NK-92 treated with Interleukin-12 subunit alpha and Interleukin-12 subunit beta, amount 100 ng/mL, for 24 hours (cell line): Measurements from ENCODE around the gene SYK.

ENCODE experiments used
- DNase-seq: peaks from one replicate; lab custom pipeline; 2025; lab: John Stamatoyannopoulos, UW

SYK gene

DNA sequence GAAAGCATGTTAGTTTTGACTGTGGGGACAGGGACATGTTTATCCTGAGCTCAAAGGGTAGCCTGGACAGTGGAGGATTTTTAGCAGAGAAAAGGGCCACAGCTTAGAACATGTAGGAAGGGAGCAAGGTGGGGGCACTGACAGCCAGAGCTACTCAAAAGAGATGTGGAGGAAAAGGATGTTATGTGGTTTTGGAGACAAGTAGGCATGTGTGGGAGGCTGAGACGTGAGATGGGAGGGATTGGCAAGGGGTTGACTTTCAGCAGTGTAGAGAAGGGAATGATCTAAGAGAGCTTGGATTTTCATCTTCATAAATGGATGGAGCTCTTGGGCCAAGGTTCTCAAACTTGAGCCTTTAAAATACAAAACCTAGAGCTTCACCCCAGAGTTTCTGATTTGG is 24.0 kb downstream of the SYK start:
- DNase-seq = no peak

- no peak for DNase-seq
Measured at GRCh38 chr9:90826326-90827020, 24.9 kb downstream of the SYK start.

DNA sequence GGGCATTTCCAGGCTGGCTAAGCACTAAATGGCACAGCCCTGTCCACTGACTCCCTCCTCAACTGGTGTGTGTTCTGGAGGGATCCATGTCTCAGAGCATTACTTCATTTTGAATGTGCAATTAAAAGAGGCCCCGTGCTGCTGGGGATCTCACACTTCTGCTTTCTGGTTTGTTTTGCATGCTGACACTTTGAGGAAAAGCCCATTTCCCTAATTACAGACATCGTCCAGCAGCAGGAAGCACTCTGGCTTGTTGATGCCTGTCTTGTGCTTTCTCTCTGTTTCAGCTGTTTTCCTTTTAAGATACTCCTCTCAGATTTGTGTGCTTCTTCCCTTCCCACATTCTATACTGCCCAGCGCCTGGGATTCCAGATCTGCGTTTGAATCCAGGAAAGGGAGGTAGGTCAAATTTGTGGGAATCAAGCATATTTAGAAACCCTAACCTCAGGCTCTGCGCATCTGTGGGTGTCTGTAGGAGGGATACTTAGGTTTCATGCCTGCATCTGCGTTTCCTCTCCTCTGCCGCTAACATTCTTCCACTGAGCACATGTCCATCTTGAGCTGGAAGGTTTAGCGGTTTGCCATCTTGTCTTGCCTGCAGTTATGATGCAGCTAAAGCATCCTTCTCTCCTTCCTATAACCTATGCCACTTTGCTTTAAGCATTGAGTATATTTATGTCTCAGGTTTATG is 25.7 kb downstream of the SYK start:
- DNase-seq = no peak

- no peak for DNase-seq
Measured at GRCh38 chr9:90830051-90830450, 28.4 kb downstream of the SYK start.

DNA sequence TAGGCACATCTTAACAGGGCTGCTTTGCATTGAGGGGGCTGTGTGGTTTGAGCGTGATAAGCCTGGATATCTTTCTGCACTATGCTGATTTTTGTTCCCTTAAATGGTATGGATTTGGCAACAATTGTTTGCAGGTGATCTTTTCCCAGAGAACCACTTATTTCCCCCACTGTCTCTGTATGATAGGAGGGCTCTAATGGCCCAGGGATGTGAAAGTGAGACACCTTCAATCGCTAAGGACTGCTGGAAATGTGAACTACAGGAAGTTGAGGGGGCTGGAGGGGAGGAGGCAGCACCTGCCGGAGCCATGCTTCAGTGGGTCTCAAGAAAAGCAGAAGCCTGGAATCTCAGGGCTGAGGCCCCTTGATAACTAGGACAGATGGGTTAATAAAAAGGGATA is 29.4 kb downstream of the SYK start:
- no peak for DNase-seq

- DNase-seq = no peak
Measured at GRCh38 chr9:90832261-90832660, 30.6 kb downstream of the SYK start.

DNA sequence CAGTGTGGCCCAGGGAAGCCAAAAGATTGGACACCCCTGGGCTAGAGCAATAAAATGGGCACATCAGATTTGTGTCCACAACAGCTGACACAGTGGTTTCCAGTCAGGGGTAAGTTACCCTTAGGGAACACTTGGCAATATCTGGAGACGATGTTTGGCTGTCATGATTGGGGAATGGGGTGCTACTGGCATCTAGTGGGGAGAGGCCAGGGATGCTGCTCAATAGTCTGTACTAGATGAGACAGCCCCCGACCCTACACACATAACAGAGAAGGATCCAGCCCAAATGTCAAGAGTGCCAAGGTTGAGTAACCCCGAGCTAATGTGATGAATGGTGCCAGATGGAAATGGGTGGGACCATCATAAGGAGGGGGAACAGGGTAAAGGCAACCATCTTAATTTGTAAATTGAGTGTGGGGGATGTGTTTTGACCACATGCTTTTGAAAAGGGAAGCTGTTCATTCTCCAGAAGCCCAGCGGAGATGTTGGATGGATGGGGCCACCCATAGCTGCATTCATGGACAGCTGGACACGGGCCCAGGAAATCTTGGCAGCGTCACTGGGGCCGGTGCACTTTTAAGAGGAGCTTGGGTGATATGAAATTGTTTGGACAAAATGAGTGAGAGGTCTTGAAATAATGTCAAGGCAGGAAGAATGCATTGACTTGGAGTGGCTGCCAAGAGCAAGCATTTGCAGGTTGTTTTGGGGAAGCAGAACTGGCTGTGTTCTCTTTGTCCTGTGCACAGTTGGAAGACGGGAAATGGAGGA is 33.4 kb downstream of the SYK start:
- no peak for DNase-seq

DNA sequence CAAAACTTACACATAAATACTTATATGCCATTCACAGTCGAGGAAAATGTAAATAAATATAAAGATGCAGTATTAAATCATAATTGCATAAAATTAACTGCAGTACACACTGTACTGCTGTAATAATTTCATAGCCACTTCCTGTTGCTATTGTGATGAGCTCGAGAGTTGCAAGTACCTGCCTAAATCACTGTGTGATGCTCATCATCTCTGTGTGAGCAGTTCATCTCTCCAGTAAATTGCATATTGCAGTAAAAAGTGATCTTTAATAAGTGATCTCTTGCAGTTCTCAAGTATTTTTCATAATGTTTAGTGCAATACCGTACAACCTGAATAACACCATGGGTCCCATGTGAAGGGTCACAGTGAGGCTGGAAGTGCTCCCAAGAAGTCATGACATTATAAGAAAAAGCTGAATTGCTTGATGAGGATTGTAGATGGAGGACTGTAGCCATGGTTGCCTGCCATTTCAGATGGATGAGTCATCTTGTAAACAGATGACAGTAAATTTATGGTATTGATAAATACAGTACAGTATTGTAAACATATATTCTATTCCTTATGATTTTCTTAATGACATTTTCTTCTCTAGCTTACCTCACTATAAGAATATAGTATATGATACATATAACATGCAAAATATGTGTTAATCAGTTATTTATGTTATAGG is 34.9 kb downstream of the SYK start:
- DNase-seq = no peak

DNA sequence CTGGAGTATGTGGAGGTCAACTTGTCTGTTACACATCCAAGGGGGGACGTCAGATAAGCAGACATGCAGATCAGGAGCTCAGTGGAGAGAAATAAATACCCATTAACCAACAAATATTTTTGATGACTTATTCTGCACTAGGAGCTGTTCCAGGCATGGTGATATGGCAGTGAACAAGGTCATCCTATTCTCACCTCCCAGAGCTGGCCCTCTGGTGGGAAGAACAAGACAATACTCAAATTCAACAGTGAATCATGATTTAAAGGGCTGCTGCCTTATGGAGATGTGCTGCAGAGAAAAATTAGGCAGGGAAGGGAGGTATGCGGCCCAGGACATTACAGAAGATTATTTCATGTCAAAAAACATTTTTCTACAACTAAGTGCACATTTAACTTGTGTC is 36.5 kb downstream of the SYK start:
- DNase-seq = no peak

DNA sequence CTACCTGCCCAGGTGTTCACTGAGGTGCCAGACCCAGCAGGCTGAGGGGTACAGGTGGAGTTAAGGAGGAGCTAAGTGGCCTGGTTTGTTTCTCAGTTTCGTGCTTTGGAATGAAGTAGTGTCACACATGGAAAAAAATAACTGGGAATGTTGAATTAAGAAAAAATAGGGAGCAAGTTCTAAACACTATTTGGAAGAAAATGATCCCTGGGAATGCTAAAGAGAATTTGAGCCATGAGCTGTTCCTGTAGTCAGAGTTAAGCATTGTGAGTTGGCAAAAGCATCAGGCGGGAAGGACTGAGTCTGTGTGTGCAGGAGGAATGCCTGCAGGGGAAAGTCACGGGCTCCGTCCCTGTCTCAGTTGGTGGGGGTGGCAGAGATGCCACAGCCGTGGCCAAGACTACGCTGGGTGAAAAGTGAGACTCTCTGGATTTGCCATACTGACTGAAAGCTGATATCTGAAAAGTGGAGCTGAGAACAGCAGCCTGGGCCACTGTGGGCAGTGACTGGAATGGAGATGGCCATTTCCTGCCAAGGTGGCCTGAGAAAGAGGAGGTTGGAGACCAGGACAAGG is 37.0 kb downstream of the SYK start:
- no peak for DNase-seq

- DNase-seq = no peak
Measured at GRCh38 chr9:90839183-90839728, 37.6 kb downstream of the SYK start.

- DNase-seq = no peak
Measured at GRCh38 chr9:90840696-90841095, 39.1 kb downstream of the SYK start.

DNA sequence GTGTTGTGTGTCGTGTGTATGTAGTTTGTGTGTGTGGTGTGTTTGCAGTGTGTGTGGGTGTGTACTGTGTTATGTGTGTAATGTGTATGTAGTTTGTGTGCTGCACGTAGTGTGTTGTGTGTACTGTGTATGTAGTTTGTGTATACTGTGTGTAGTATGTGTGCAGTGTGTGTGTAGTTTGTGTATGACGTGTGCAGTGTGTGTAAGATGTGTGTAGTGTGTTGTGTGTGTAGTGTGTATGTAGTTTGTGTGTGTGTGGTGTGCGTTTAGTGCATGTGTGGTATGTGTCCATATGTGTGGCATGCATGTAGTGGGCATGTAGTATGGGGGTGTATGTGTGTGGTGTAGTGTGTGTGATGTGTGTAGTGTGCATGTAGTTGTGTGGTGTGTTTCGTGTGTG is 39.6 kb downstream of the SYK start:
- DNase-seq = no peak

GRCh38 chr9:90841615-90842014 is 40.0 kb downstream of the SYK start:
- DNase-seq = no peak

GRCh38 chr9:90842176-90842777 is 40.7 kb downstream of the SYK start:
- no peak for DNase-seq

- peak; percentile 64 for DNase-seq
Measured at GRCh38 chr9:90842996-90843395, 41.4 kb downstream of the SYK start.

- DNase-seq = no peak
Measured at GRCh38 chr9:90843525-90843924, 41.9 kb downstream of the SYK start.

- DNase-seq = no peak
Measured at GRCh38 chr9:90844326-90844725, 42.7 kb downstream of the SYK start.

DNA sequence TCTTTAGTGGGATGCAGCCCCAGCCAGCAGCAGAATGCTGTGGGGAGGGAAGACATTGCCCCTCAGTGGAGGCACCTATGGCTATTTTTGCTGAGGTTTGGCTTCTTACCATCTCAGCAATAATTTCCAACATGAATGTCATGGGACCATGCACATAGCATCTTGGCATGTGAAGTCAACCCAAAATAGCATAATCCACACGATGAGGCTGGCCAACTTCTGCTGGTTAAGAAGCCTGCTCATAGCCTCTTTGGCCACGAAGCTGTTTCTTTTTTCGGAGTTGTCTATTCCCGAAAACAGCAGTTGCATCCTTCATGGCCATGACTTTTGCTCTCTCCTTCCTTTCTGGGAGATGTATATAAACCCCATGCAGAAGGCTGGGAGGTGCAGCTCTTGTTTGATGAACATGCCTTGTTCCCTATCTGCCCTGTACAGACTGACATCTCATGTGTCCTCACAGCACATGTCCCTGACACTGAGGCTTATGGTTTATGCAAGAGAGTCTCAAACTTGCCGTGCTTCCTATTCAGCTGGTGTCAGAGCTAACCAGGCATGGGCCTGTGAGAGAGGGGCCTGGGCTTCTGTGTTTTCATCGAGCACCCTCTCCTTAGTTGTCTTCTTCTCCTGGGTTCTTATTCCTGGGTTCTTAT is 45.3 kb downstream of the SYK start:
- DNase-seq = no peak

GRCh38 chr9:90847971-90848370 is 46.4 kb downstream of the SYK start:
- DNase-seq = no peak

DNA sequence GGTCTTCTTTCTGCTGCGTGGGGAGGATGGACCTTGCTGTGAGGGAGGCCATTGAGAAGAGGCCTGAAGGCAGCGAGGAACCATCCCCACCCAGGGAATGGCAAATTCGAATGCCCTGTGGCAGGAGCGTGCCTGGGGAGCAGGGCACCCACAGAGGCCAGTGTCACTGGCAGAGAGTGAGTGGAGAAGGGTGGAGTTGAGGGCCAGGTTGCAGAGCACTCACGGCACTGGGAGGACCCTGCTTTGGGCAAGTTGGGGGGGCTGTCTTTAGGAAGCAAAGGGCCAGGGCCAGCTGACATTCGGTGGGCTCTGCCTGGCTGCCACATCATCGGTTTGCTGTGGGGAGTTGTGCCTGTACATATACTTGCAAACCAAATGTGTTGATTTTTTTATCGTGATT is 47.2 kb downstream of the SYK start:
- no peak for DNase-seq
